ENCODE measurements around the gene SPANXN3. TPM values are rescaled to one million over a fixed set of nuclear protein-coding genes. Genes with fewer than 3 reads are reported as not detected.
"Not testable (repeated sequence)": the region's sequence is repeated elsewhere in the genome, so short reads cannot be mapped to it uniquely, and the experiment has no call there.

Gene SPANXN3
- total RNA-seq, result not detected in 3 replicates
- long read RNA-seq, result 0 reads

- not testable (repeated sequence) for H3K27me3 Mint-ChIP-seq (ENCODE audit: low read depth); H3K36me3 Mint-ChIP-seq (ENCODE audit: low read depth); DNase-seq (ENCODE audit: low spot score); H3K27ac Mint-ChIP-seq (ENCODE audit: unreplicated experiment); H3K4me3 Mint-ChIP-seq (ENCODE audit: unreplicated experiment); H3K4me1 Mint-ChIP-seq (ENCODE audit: low read depth)
- peaks cover 53% of the 10 kb centered on the region for H3K9me3 Mint-ChIP-seq (ENCODE audit: low read depth)
Measured at GRCh38 chrX:143517375-143517774, at the start of gene SPANXN3. Gene SPANXN3 (minus strand): TSS chrX:143517475. CDS start chrX:143517391, 84 bp downstream.

GRCh38 chrX:143536176-143536575, 18.9 kb upstream of the SPANXN3 start:
- no peak for DNase-seq (ENCODE audit: low spot score)
- H3K4me3 Mint-ChIP-seq (ENCODE audit: unreplicated experiment), result no peak overlapping the region
- H3K9me3 Mint-ChIP-seq (ENCODE audit: low read depth), result peaks cover 49% of the 10 kb centered on the region
- no peaks in the 10 kb centered on the region for H3K36me3 Mint-ChIP-seq (ENCODE audit: low read depth)
- no peaks in the 10 kb centered on the region for H3K4me1 Mint-ChIP-seq (ENCODE audit: low read depth)
- H3K27me3 Mint-ChIP-seq (ENCODE audit: low read depth), result no peaks in the 10 kb centered on the region
- no peak for TF ChIP-seq CTCF (IDR thresholded peaks at IDR 0.05)
- no peak overlapping the region for H3K27ac Mint-ChIP-seq (ENCODE audit: unreplicated experiment)

GRCh38 chrX:143502196-143502595, 15.1 kb downstream of the SPANXN3 start:
- H3K36me3 Mint-ChIP-seq (ENCODE audit: low read depth); DNase-seq (ENCODE audit: low spot score); H3K27ac Mint-ChIP-seq (ENCODE audit: unreplicated experiment); H3K27me3 Mint-ChIP-seq (ENCODE audit: low read depth); H3K4me1 Mint-ChIP-seq (ENCODE audit: low read depth); H3K4me3 Mint-ChIP-seq (ENCODE audit: unreplicated experiment): not testable (repeated sequence)
- H3K9me3 Mint-ChIP-seq (ENCODE audit: low read depth), result peaks cover 45% of the 10 kb centered on the region

- TF ChIP-seq CTCF (IDR thresholded peaks at IDR 0.05), result no peak
- Mint-ChIP-seq H3K4me1 (ENCODE audit: low read depth) (no peaks in the 10 kb centered on the region), H3K4me3 (ENCODE audit: unreplicated experiment) (no peak overlapping the region), H3K27ac (ENCODE audit: unreplicated experiment) (no peak overlapping the region), H3K36me3 (ENCODE audit: low read depth) (no peaks in the 10 kb centered on the region), H3K27me3 (ENCODE audit: low read depth) (no peaks in the 10 kb centered on the region), H3K9me3 (ENCODE audit: low read depth) (peaks cover 52% of the 10 kb centered on the region)
- no peak for DNase-seq (ENCODE audit: low spot score)
Measured at GRCh38 chrX:143500751-143501150, 16.5 kb downstream of the SPANXN3 start.

GRCh38 chrX:143486105-143486504, 31.2 kb downstream of the SPANXN3 start:
- Mint-ChIP-seq H3K36me3 (ENCODE audit: low read depth) (no peaks in the 10 kb centered on the region), H3K4me3 (ENCODE audit: unreplicated experiment) (no peak overlapping the region), H3K9me3 (ENCODE audit: low read depth) (peaks cover 39% of the 10 kb centered on the region), H3K4me1 (ENCODE audit: low read depth) (peaks cover 5% of the 10 kb centered on the region), H3K27me3 (ENCODE audit: low read depth) (no peaks in the 10 kb centered on the region), H3K27ac (ENCODE audit: unreplicated experiment) (no peak overlapping the region)
- no peak for DNase-seq (ENCODE audit: low spot score)
- no peak for TF ChIP-seq CTCF (IDR thresholded peaks at IDR 0.05)

GRCh38 chrX:143476751-143477150, 40.5 kb downstream of the SPANXN3 start:
- no peaks in the 10 kb centered on the region for H3K36me3 Mint-ChIP-seq (ENCODE audit: low read depth)
- no peak for TF ChIP-seq CTCF (IDR thresholded peaks at IDR 0.05)
- no peak overlapping the region for H3K4me3 Mint-ChIP-seq (ENCODE audit: unreplicated experiment)
- H3K4me1 Mint-ChIP-seq (ENCODE audit: low read depth), result no peaks in the 10 kb centered on the region
- DNase-seq (ENCODE audit: low spot score), result no peak
- no peaks in the 10 kb centered on the region for H3K27me3 Mint-ChIP-seq (ENCODE audit: low read depth)
- H3K9me3 Mint-ChIP-seq (ENCODE audit: low read depth), result peaks cover 34% of the 10 kb centered on the region
- no peak overlapping the region for H3K27ac Mint-ChIP-seq (ENCODE audit: unreplicated experiment)

Measured in chondrocyte (in vitro differentiated cells).